Neutrophil (primary cell): ENCODE data around the gene CACNA1E.

ENCODE experiments used
- H3K27ac ChIP-seq: fragments of 200-600 bp; sonication (generic); 2 replicates; pipeline ENCODE4 v1.5.1; 2016; ENCODE audit warnings: mild to moderate bottlenecking, moderate library complexity
- H3K27me3 ChIP-seq: fragments of 200-600 bp; sonication (generic); 2 replicates; pipeline ENCODE4 v1.6.0; 2016; ENCODE audit warnings: mild to moderate bottlenecking
- H3K36me3 ChIP-seq: fragments of 200-600 bp; sonication (generic); 2 replicates; pipeline ENCODE4 v1.5.1; 2017
- H3K4me1 ChIP-seq, 2 experiments: fragments of 200-600 bp in 1 of 2; sonication (generic) in 1 of 2; 1 replicate in 1 of 2; 2 replicates in 1 of 2; pipeline versions ENCODE4 v1.5.1 to v1.6.1; 2013 to 2016; ENCODE audit warnings: low read depth in 1 of 2, low read length in 1 of 2, mild to moderate bottlenecking in 1 of 2, moderate library complexity in 1 of 2; ENCODE audit not compliant: control insufficient read depth in 1 of 2, insufficient read depth in 1 of 2
- H3K4me3 ChIP-seq, 2 experiments: fragments of 200-600 bp in 1 of 2; sonication (generic) in 1 of 2; 1 replicate in 1 of 2; 2 replicates in 1 of 2; pipeline ENCODE4 v1.5.1; 2013 to 2016; ENCODE audit warnings: low read depth in 1 of 2, low read length in 1 of 2, mild to moderate bottlenecking in 1 of 2, moderate library complexity in 1 of 2
- H3K9me3 ChIP-seq: fragments of 200-600 bp; sonication (generic); 2 replicates; pipeline ENCODE4 v1.5.1; 2016
- CTCF ChIP-seq: fragments of 200-600 bp; sonication (generic); IDR thresholded peaks from 2 replicates; pipeline ENCODE4 v1.5.1; 2016; ENCODE audit warnings: antibody characterized with exemption

CACNA1E gene

GRCh38 chr1:181742426-181742825 is 259.1 kb downstream of the CACNA1E start:
- Histone ChIP-seq H3K36me3 (no peaks in the 10 kb centered on the region), H3K27me3 (no peaks in the 10 kb centered on the region), H3K27ac (no peak overlapping the region), H3K4me3 (no peak overlapping the region), H3K9me3 (no peaks in the 10 kb centered on the region), H3K4me1 (no peaks in the 10 kb centered on the region)
- no peak for TF ChIP-seq CTCF

GRCh38 chr1:181743878-181744312 is 260.6 kb downstream of the CACNA1E start:
- TF ChIP-seq CTCF: no peak

GRCh38 chr1:181746224-181746623 is 262.9 kb downstream of the CACNA1E start:
- H3K9me3 ChIP-seq: no peaks in the 10 kb centered on the region
- H3K4me3 ChIP-seq: no peak overlapping the region
- no peaks in the 10 kb centered on the region for H3K36me3 ChIP-seq
- H3K27me3 ChIP-seq: no peaks in the 10 kb centered on the region
- no peak overlapping the region for H3K27ac ChIP-seq
- no peak for TF ChIP-seq CTCF
- no peaks in the 10 kb centered on the region for H3K4me1 ChIP-seq

More at GRCh38 chr1:181743878-181744312, 260.6 kb downstream of the CACNA1E start:
- no peaks in the 10 kb centered on the region for H3K9me3 ChIP-seq
- H3K4me1 ChIP-seq: no peaks in the 10 kb centered on the region
- H3K27ac ChIP-seq: no peak overlapping the region
- no peaks in the 10 kb centered on the region for H3K27me3 ChIP-seq
- no peak overlapping the region for H3K4me3 ChIP-seq
- H3K36me3 ChIP-seq: no peaks in the 10 kb centered on the region

GRCh38 chr1:181748013-181748412 is 264.7 kb downstream of the CACNA1E start:
- no peaks in the 10 kb centered on the region for H3K4me1 ChIP-seq
- no peaks in the 10 kb centered on the region for H3K36me3 ChIP-seq
- no peaks in the 10 kb centered on the region for H3K27me3 ChIP-seq
- no peaks in the 10 kb centered on the region for H3K9me3 ChIP-seq
- H3K4me3 ChIP-seq: no peak overlapping the region
- no peak overlapping the region for H3K27ac ChIP-seq
- no peak for TF ChIP-seq CTCF

- H3K4me1 ChIP-seq: no peaks in the 10 kb centered on the region
- no peaks in the 10 kb centered on the region for H3K9me3 ChIP-seq
- no peaks in the 10 kb centered on the region for H3K27me3 ChIP-seq
- no peak overlapping the region for H3K27ac ChIP-seq
- H3K36me3 ChIP-seq: no peaks in the 10 kb centered on the region
- no peak overlapping the region for H3K4me3 ChIP-seq
- TF ChIP-seq CTCF: no peak
These were observed 270.8 kb downstream of the CACNA1E start for GRCh38 chr1:181754103-181754502.

- Histone ChIP-seq H3K9me3 (no peaks in the 10 kb centered on the region), H3K4me3 (no peak overlapping the region), H3K4me1 (no peaks in the 10 kb centered on the region), H3K27me3 (no peaks in the 10 kb centered on the region), H3K36me3 (no peaks in the 10 kb centered on the region), H3K27ac (no peak overlapping the region)
- TF ChIP-seq CTCF: no peak
These were observed 276.2 kb downstream of the CACNA1E start for GRCh38 chr1:181759481-181759880.
